Body of pancreas (tissue), 4 donors: ENCODE measurements around the gene NEDD4. TPM values are rescaled to one million over a fixed set of nuclear protein-coding genes. Genes with fewer than 3 reads are reported as not detected.
"Not testable (repeated sequence)": the region's sequence is repeated elsewhere in the genome, so short reads cannot be mapped to it uniquely, and the experiment has no call there.

Experiments used
- ATAC-seq: fragments of 150-250 bp; one replicate; pipeline ENCODE4 v1.9.1; 2016
- DNase-seq, 4 donors: peaks; one replicate each; pipeline ENCODE4 v3.0.0-alpha.2; 2019
- H3K27ac ChIP-seq, 4 donors: fragments of 200-600 bp; sonication (generic); 1 replicate in 3 of 4; 2 replicates in 1 of 4; pipeline versions ENCODE4 v1.5.1 to v1.6.1; 2016 to 2019; ENCODE audit warnings: mild to moderate bottlenecking in 1 of 4, mixed read lengths in 1 of 4, moderate library complexity in 1 of 4
- H3K27me3 ChIP-seq, 2 donors: fragments of 200-600 bp; sonication (generic); one replicate each; pipeline ENCODE4 v1.6.0; 2016; ENCODE audit warnings: mild to moderate bottlenecking in 1 of 2
- H3K36me3 ChIP-seq, 2 donors: fragments of 200-600 bp; sonication (generic); replicated peaks in 1 of 2; 2 replicates each; pipeline ENCODE4 v1.5.1; 2016; ENCODE audit warnings: low read depth in 2 of 2; ENCODE audit not compliant: insufficient read depth in 1 of 2
- H3K4me1 ChIP-seq: fragments of 200-600 bp; sonication (generic); one replicate; pipeline ENCODE4 v1.6.0; 2016
- H3K4me3 ChIP-seq, 2 donors: fragments of 200-600 bp; sonication (generic); 1 replicate in 1 of 2; 2 replicates in 1 of 2; pipeline ENCODE4 v1.5.1; 2016 to 2019
- H3K9me3 ChIP-seq, 3 donors: fragments of 200-600 bp; sonication (generic); 1 replicate in 2 of 3; 2 replicates in 1 of 3; pipeline ENCODE4 v1.5.1; 2016
- POLR2A ChIP-seq, 3 donors: fragments of 450-650 bp; IDR thresholded peaks; one replicate each; pipeline ENCODE4 v1.6.1; 2016; ENCODE audit warnings: antibody characterized with exemption in 3 of 3, mild to moderate bottlenecking in 2 of 3
- WGBS, 2 donors: methylation state at CpG; one replicate each; pipeline ENCODE4 v1.1.5; 2017; 5-methylcytosine and 5-hydroxymethylcytosine counted together
- intact Hi-C: fragments of 100-400 bp; cut with DNase I; formaldehyde crosslinking; loops from one replicate; pipeline ENCODE4 v1.15.1; 2023
- total RNA-seq, 2 donors: library from RNA; depleted of rRNA; stranded (reverse); fragments of >200 nt; gene quantifications; one replicate each; pipeline ENCODE4 v1.1.0, GENCODE V29; 2016
- TF ChIP-seq, protein P1 (sequence below), 7 experiments: fragments of 450-650 bp in 4 of 7; fragments of 200-600 bp in 3 of 7; sonication (generic) in 3 of 7; IDR thresholded peaks; one replicate each; pipeline ENCODE4 v1.5.1; 2016 to 2019; ENCODE audit warnings: antibody characterized with exemption in 7 of 7

NEDD4 gene
- total RNA-seq, 2 donors from 2014 or later: 3.0 to 8.0 TPM

DNA sequence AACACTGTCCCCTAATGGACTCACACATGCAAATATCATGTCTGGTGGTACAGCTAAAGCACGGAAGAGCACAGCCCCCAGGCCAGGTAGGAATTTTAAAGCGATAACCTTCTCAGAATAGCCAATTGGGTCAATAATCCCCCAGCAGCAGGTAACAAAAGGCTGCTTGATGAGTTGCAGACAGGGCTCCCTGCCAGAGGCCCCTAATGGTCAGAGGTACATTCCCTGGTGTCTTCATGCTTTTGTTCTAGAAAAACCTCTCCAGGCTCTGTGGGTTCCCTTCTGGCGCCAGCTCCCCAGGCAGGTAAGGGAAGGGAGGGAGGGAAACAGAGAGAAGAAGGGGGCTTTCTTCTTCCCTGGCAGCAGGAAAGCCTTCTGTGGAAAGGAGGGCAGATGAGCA is 207.1 kb downstream of the NEDD4 start:
- WGBS, 2 donors: 60 to 69% methylated on average over 3 of the region's 3 CpGs
- intact Hi-C loops: no loop called here
- H3K4me3 ChIP-seq: no peak overlapping the region
- no peak for DNase-seq
- ATAC-seq: no peak
- TF ChIP-seq, protein P1, sequence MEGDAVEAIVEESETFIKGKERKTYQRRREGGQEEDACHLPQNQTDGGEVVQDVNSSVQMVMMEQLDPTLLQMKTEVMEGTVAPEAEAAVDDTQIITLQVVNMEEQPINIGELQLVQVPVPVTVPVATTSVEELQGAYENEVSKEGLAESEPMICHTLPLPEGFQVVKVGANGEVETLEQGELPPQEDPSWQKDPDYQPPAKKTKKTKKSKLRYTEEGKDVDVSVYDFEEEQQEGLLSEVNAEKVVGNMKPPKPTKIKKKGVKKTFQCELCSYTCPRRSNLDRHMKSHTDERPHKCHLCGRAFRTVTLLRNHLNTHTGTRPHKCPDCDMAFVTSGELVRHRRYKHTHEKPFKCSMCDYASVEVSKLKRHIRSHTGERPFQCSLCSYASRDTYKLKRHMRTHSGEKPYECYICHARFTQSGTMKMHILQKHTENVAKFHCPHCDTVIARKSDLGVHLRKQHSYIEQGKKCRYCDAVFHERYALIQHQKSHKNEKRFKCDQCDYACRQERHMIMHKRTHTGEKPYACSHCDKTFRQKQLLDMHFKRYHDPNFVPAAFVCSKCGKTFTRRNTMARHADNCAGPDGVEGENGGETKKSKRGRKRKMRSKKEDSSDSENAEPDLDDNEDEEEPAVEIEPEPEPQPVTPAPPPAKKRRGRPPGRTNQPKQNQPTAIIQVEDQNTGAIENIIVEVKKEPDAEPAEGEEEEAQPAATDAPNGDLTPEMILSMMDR (IDR thresholded peaks at IDR 0.05): no peak
- no peak for TF ChIP-seq POLR2A (IDR thresholded peaks at IDR 0.05)
- no peaks in the 10 kb centered on the region for H3K9me3 ChIP-seq
- no peaks in the 10 kb centered on the region for H3K36me3 ChIP-seq
- no peaks in the 10 kb centered on the region for H3K4me1 ChIP-seq
- H3K27me3 ChIP-seq: no peaks in the 10 kb centered on the region
- no peak overlapping the region for H3K27ac ChIP-seq

DNA sequence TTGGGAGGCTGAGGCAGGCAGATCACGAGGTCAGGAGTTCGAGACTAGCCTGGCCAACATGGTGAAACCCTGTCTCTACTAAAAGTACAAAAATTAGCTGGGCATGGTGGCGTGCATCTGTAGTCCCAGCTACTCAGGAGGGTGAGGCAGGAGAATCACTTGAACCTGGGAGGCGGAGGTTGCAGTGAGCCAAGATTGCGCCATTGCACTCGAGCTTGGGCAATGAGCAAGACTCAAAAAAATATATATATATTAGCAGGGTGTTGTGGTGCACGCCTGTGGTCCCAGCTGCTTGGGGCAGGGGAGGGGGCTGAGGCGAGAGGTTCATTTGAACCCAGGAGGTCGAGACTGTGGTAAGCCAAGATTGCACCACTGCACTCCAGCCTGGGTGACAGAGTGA is 207.8 kb downstream of the NEDD4 start:
- H3K36me3 ChIP-seq, DNase-seq, ATAC-seq, intact Hi-C loops, H3K9me3 ChIP-seq, H3K4me3 ChIP-seq, H3K4me1 ChIP-seq, H3K27ac ChIP-seq, H3K27me3 ChIP-seq: not testable (repeated sequence)
- WGBS, 2 donors: 75 to 77% methylated on average over 9 of the region's 9 CpGs

DNA sequence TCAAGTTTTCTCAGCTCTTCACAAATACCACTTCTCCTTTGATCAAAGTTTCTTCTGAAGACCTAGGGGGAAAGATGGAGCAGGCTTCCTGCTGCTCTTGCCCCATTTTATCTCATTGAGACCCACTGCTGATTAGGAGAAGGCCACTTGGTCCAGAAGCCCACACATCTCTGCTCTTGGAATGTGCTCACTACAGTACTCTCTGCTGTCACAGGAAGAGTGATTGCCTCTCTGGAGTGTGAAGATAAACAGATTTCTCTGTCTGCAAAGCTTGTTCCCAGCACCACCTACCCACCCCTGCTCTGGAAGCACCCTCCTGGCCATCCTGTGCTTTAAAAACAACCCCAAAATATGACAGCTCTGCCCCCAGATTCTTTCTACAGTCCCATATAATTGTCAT is 209.1 kb downstream of the NEDD4 start:
- ATAC-seq: no peak
- no peak for DNase-seq
- TF ChIP-seq, protein P1 (IDR thresholded peaks at IDR 0.05): no peak

DNA sequence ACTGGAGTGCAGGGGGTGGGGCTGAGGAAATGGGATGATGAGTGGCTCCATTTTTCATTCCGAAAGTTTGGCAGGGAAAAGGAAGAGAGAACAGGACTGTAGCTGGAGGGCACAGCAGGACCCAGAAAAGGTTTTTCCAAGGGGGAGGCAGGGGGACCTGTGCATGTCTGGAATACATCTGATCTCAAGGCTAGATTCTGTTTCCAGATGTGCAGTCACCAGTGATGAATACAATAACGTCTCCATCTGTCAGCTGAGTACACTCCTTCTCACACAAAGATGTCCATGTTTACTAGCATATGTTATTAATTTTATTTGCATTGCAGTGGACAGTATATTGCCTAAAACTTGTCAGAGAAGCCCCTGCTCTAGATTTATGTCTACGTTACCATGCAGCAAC is 210.5 kb downstream of the NEDD4 start:
- Histone ChIP-seq H3K4me1 (no peaks in the 10 kb centered on the region), H3K27ac (no peak overlapping the region), H3K9me3 (no peaks in the 10 kb centered on the region), H3K36me3 (no peaks in the 10 kb centered on the region), H3K27me3 (no peaks in the 10 kb centered on the region), H3K4me3 (no peak overlapping the region)
- intact Hi-C loops: no loop called here
- no peak for ATAC-seq
- 58 to 67% methylated on average over 3 of the region's 3 CpGs for WGBS, 2 donors
- TF ChIP-seq POLR2A (IDR thresholded peaks at IDR 0.05): no peak
- TF ChIP-seq, protein P1 (IDR thresholded peaks at IDR 0.05): no peak
- DNase-seq: no peak

More for the DNA sequence above, 209.1 kb downstream of the NEDD4 start:
- Histone ChIP-seq H3K27ac (no peak overlapping the region), H3K4me1 (no peaks in the 10 kb centered on the region), H3K27me3 (no peaks in the 10 kb centered on the region), H3K9me3 (no peaks in the 10 kb centered on the region), H3K4me3 (no peak overlapping the region), H3K36me3 (no peaks in the 10 kb centered on the region)
- intact Hi-C loops: no loop called here

DNA sequence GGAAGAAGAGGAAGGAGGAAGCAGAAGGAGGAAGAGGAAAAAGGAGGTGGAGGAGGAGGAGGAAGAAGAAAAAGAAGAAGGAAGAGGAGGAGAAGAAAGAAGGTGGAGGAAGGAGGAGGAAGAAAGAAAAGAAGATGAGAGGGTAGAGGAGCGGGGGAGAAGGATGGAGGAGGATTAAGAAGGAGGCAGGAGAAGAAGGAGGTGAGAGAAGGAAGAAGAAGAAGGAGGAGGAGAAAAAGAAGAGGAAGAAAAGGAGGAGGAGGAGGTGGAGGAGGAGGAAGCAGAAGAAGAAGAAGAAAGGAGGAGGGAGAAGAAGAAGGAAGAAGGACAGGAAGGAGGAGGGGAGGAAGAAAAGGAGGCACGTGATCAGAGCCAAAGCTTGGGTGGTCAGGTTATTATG is 213.1 kb downstream of the NEDD4 start:
- Histone ChIP-seq H3K27me3 (no peaks in the 10 kb centered on the region), H3K4me1 (no peaks in the 10 kb centered on the region), H3K9me3 (no peaks in the 10 kb centered on the region), H3K27ac (no peak overlapping the region), H3K36me3 (no peaks in the 10 kb centered on the region), H3K4me3 (no peak overlapping the region)
- WGBS, 2 donors: 38 to 47% methylated on average over 1 of the region's 2 CpGs
- DNase-seq: no peak
- no peak for ATAC-seq
- intact Hi-C loops: no loop called here
- TF ChIP-seq POLR2A (IDR thresholded peaks at IDR 0.05): no peak
- TF ChIP-seq, protein P1 (IDR thresholded peaks at IDR 0.05): no peak
